H1 (cell line): ENCODE results near the gene FAM81A. TPM values are rescaled to one million over a fixed set of nuclear protein-coding genes. Genes with fewer than 3 reads are reported as not detected.

Source experiments
- CTCF ChIA-PET: fragments of 300-600 bp; sonication (Branson Sonifier 250); formaldehyde crosslinking; loops from one replicate; lab custom pipeline; 2021; ENCODE audit not compliant: partially characterized antibody; lab: Charles Lee
- POLR2A ChIA-PET: fragments of 300-600 bp; sonication (Branson Sonifier 250); formaldehyde crosslinking; loops from one replicate; lab custom pipeline; 2021; ENCODE audit warnings: inconsistent platforms; ENCODE audit not compliant: partially characterized antibody; lab: Charles Lee
- DNase-seq, 2 experiments: peaks; one replicate each; pipeline versions ENCODE4 v3.0.0 to v3.0.0-alpha.2; 2010 to 2022; ENCODE audit warnings: low spot score in 2 of 2, low read depth in 1 of 2, mixed read lengths in 1 of 2
- FAIRE-seq: peaks from 2 replicates; lab custom pipeline; 2011; peaks lifted over from hg19 to GRCh38; lab: Jason Lieb, UNC
- H2AFZ ChIP-seq: 2 replicates; pipeline ENCODE4 v1.8.1; 2012; ENCODE audit warnings: low read length, inconsistent platforms
- H2AK5ac ChIP-seq: 2 replicates; pipeline ENCODE4 v1.6.1; 2013; ENCODE audit warnings: low read depth, low read length
- H2BK120ac ChIP-seq: replicated peaks from 2 replicates; pipeline ENCODE3; 2013; ENCODE audit warnings: low read depth, low read length, inconsistent platforms
- H2BK12ac ChIP-seq: 2 replicates; pipeline ENCODE4 v1.6.1; 2013; ENCODE audit warnings: low read depth, low read length
- H2BK15ac ChIP-seq: 2 replicates; pipeline ENCODE4 v1.6.1; 2013; ENCODE audit warnings: low read length
- H2BK20ac ChIP-seq: 2 replicates; pipeline ENCODE4 v1.6.1; 2013; ENCODE audit warnings: low read length
- H2BK5ac ChIP-seq: 2 replicates; pipeline ENCODE4 v1.6.1; 2013; ENCODE audit warnings: low read depth, low read length
- H3K14ac ChIP-seq: 2 replicates; pipeline ENCODE4 v1.6.1; 2013; ENCODE audit warnings: inconsistent platforms; ENCODE audit not compliant: insufficient read length
- H3K18ac ChIP-seq: 2 replicates; pipeline ENCODE4 v1.6.1; 2013; ENCODE audit warnings: low read length; ENCODE audit errors: extremely low read depth
- H3K23ac ChIP-seq: 2 replicates; pipeline ENCODE4 v1.6.1; 2013; ENCODE audit warnings: inconsistent platforms; ENCODE audit not compliant: insufficient read length
- H3K23me2 ChIP-seq: 2 replicates; pipeline ENCODE4 v1.6.1; 2013; ENCODE audit warnings: low read depth, low read length
- H3K27ac ChIP-seq: 2 replicates; pipeline ENCODE4 v1.6.1; 2011; ENCODE audit warnings: low read depth, low read length, inconsistent platforms
- H3K27me3 ChIP-seq, 4 experiments: replicated peaks in 1 of 4; 1 replicate in 1 of 4; 2 replicates in 3 of 4; pipeline versions ENCODE4 v1.6.1 to v1.8.1; 2011 to 2013; ENCODE audit warnings: low read length in 3 of 4, mild to moderate bottlenecking in 3 of 4, inconsistent platforms in 2 of 4, mixed read lengths in 2 of 4, moderate library complexity in 1 of 4; ENCODE audit not compliant: control insufficient read depth in 3 of 4, insufficient read depth in 3 of 4; ENCODE audit errors: extremely low read depth in 1 of 4
- H3K36me3 ChIP-seq, 4 experiments: 2 replicates each; pipeline versions ENCODE4 v1.6.1 to v1.8.1; 2011 to 2013; ENCODE audit warnings: mild to moderate bottlenecking in 4 of 4, low read length in 3 of 4, moderate library complexity in 2 of 4, control low read depth in 1 of 4, inconsistent platforms in 1 of 4; ENCODE audit not compliant: insufficient read depth in 4 of 4, control insufficient read depth in 2 of 4
- H3K4ac ChIP-seq: replicated peaks from 2 replicates; pipeline ENCODE3; 2013; ENCODE audit warnings: low read length, low read depth, mixed read lengths, inconsistent platforms; ENCODE audit not compliant: insufficient read length
- H3K4me1 ChIP-seq, 4 experiments: replicated peaks in 1 of 4; 1 replicate in 1 of 4; 2 replicates in 3 of 4; pipeline versions ENCODE4 v1.6.1 to v1.8.1; 2011 to 2013; ENCODE audit warnings: low read length in 3 of 4, inconsistent platforms in 2 of 4, mixed read lengths in 1 of 4; ENCODE audit not compliant: insufficient read depth in 4 of 4, control insufficient read depth in 3 of 4
- H3K4me2 ChIP-seq, 2 experiments: 2 replicates each; pipeline versions ENCODE4 v1.6.1 to v1.8.1; 2011 to 2013; ENCODE audit warnings: low read depth in 2 of 2, low read length in 2 of 2, control low read depth in 1 of 2, inconsistent platforms in 1 of 2, mild to moderate bottlenecking in 1 of 2; ENCODE audit not compliant: insufficient read depth in 1 of 2
- H3K4me3 ChIP-seq, 4 experiments: fragments of 200-600, 300-600 bp in 1 of 4; sonication (generic), shearing (Covaris generic), sonication (Bioruptor Twin) in 1 of 4; 2 replicates each; pipeline versions ENCODE4 v1.5.1 to v1.8.1; 2011 to 2016; ENCODE audit warnings: low read length in 4 of 4, low read depth in 3 of 4, control low read depth in 2 of 4, inconsistent platforms in 2 of 4, mild to moderate bottlenecking in 2 of 4, mixed read lengths in 1 of 4, moderate library complexity in 1 of 4; ENCODE audit not compliant: insufficient read depth in 2 of 4; ENCODE audit errors: extremely low read depth in 1 of 4
- H3K56ac ChIP-seq: replicated peaks from 2 replicates; pipeline ENCODE3; 2013; ENCODE audit warnings: low read depth, mild to moderate bottlenecking, mixed read lengths, low read length, inconsistent platforms; ENCODE audit not compliant: insufficient read length
- H3K79me1 ChIP-seq: 2 replicates; pipeline ENCODE4 v1.6.1; 2013; ENCODE audit warnings: low read depth, low read length, control low read depth
- H3K79me2 ChIP-seq, 2 experiments: 2 replicates each; pipeline versions ENCODE4 v1.6.1 to v1.8.1; 2012 to 2013; ENCODE audit warnings: low read length in 2 of 2, mild to moderate bottlenecking in 2 of 2, inconsistent platforms in 1 of 2; ENCODE audit not compliant: insufficient read depth in 2 of 2, control insufficient read depth in 1 of 2
- H3K9ac ChIP-seq, 4 experiments: replicated peaks in 1 of 4; 1 replicate in 1 of 4; 2 replicates in 3 of 4; pipeline versions ENCODE4 v1.6.1 to v1.8.1; 2011 to 2013; ENCODE audit warnings: low read depth in 3 of 4, low read length in 3 of 4, control low read depth in 2 of 4, mild to moderate bottlenecking in 2 of 4, moderate library complexity in 2 of 4, inconsistent platforms in 1 of 4; ENCODE audit errors: extremely low read depth in 1 of 4
- H3K9me3 ChIP-seq, 2 experiments: 2 replicates each; pipeline versions ENCODE4 v1.6.1 to v1.8.1; 2012 to 2013; ENCODE audit warnings: mild to moderate bottlenecking in 2 of 2, moderate library complexity in 2 of 2, control low read depth in 1 of 2, inconsistent platforms in 1 of 2, low read depth in 1 of 2, low read length in 1 of 2, mixed read lengths in 1 of 2; ENCODE audit not compliant: insufficient read depth in 2 of 2
- H4K20me1 ChIP-seq, 2 experiments: replicated peaks in 1 of 2; 2 replicates each; pipeline versions ENCODE3 to v1.8.1; 2011 to 2013; ENCODE audit warnings: inconsistent platforms in 2 of 2, low read length in 2 of 2, mild to moderate bottlenecking in 1 of 2; ENCODE audit not compliant: insufficient read depth in 2 of 2, control insufficient read depth in 1 of 2
- H4K5ac ChIP-seq: 2 replicates; pipeline ENCODE4 v1.6.1; 2013; ENCODE audit warnings: low read length, low read depth, mixed read lengths, inconsistent platforms; ENCODE audit not compliant: insufficient read length
- H4K8ac ChIP-seq: 2 replicates; pipeline ENCODE4 v1.8.0; 2013; ENCODE audit warnings: mild to moderate bottlenecking, moderate library complexity, low read length, inconsistent platforms; ENCODE audit not compliant: insufficient read depth; ENCODE audit errors: extremely low read depth
- H4K91ac ChIP-seq: replicated peaks from 2 replicates; pipeline ENCODE3; 2013; ENCODE audit warnings: low read length, mixed read lengths, inconsistent platforms; ENCODE audit not compliant: insufficient read length
- CBX8 ChIP-seq: fragments of 300-800, 300-1000 bp; sonication (generic); IDR thresholded peaks from 2 replicates; pipeline ENCODE4 v1.7.1; 2016; ENCODE audit warnings: low read depth, low read length, borderline replicate concordance
- CTBP2 ChIP-seq: IDR thresholded peaks from 2 replicates; pipeline ENCODE4 v1.7.0; 2011; ENCODE audit warnings: borderline replicate concordance, mild to moderate bottlenecking, moderate library complexity, mixed read lengths, low read length; ENCODE audit not compliant: insufficient read depth, insufficient read length
- GABPA ChIP-seq: IDR thresholded peaks from 2 replicates; pipeline ENCODE4 v1.6.1; 2011; ENCODE audit warnings: mild to moderate bottlenecking, low read length, moderate library complexity, borderline replicate concordance; ENCODE audit not compliant: insufficient read depth
- HDAC2 ChIP-seq, 2 experiments: fragments of 300-600 bp in 1 of 2; sonication (generic) in 1 of 2; IDR thresholded peaks; 2 replicates each; pipeline ENCODE4 v1.6.1; 2011 to 2012; ENCODE audit warnings: low read depth in 2 of 2, low read length in 2 of 2, mild to moderate bottlenecking in 2 of 2, moderate library complexity in 2 of 2, borderline replicate concordance in 1 of 2, inconsistent platforms in 1 of 2
- KDM5A ChIP-seq: fragments of 200-600 bp; IDR thresholded peaks from 2 replicates; pipeline ENCODE4 v1.7.1; 2012; ENCODE audit warnings: mild to moderate bottlenecking, low read length, inconsistent platforms, mixed read lengths
- SAP30 ChIP-seq: fragments of 300-600 bp; sonication (generic); IDR thresholded peaks from 2 replicates; pipeline ENCODE4 v1.7.1; 2012; ENCODE audit warnings: low read length, moderate library complexity, mild to moderate bottlenecking, inconsistent platforms; ENCODE audit not compliant: insufficient read depth, insufficient replicate concordance
- SP1 ChIP-seq: IDR thresholded peaks from 2 replicates; pipeline ENCODE4 v1.6.1; 2011; ENCODE audit warnings: low read depth, low read length
- WGBS, 2 experiments: shearing (Covaris generic) in 1 of 2; methylation state at CpG; one replicate each; pipeline versions ENCODE4 v1.1.6 to v1.1.7; 2013 to 2015; ENCODE audit warnings: low lambda C conversion rate in 2 of 2, mixed read lengths in 2 of 2, inconsistent platforms in 1 of 2, low coverage in 1 of 2, missing lambda C conversion rate in 1 of 2; ENCODE audit not compliant: insufficient replicate concordance in 2 of 2, insufficient coverage in 1 of 2, insufficient read length in 1 of 2; ENCODE audit errors: extremely low coverage in 1 of 2, missing lambda C conversion rate in 1 of 2; 5-methylcytosine and 5-hydroxymethylcytosine counted together
- polyA plus RNA-seq, 7 experiments: library from polyadenylated mRNA; depleted of rRNA in 3 of 7; stranded (reverse) in 5 of 7; unstranded in 2 of 7; fragments of >200 nt in 5 of 7; fragments of 200-250 nt in 2 of 7; gene quantifications; 1 replicate in 5 of 7; 2 replicates in 1 of 7; 4 replicates in 1 of 7; pipeline versions ENCODE4 v1.2.1 to v1.2.3, GENCODE V29; 2011 to 2013; ENCODE audit warnings: missing spikeins in 2 of 7, mixed read lengths in 2 of 7
- total RNA-seq: library from RNA; stranded (reverse); fragmentation: NEBNext Ultra II Directional; extraction: Animal tissue kit (Norgen Biotek cat#: 25700); gene quantifications from 2 replicates; pipeline ENCODE4 v1.2.1, GENCODE V29; 2021
- TF ChIP-seq, protein P1 (sequence below): IDR thresholded peaks from 2 replicates; pipeline ENCODE4 v1.6.1; 2012; ENCODE audit warnings: inconsistent platforms
- TF ChIP-seq, protein P2 (sequence below), 3 experiments: IDR thresholded peaks; 1 replicate in 2 of 3; 2 replicates in 1 of 3; pipeline versions ENCODE4 v1.5.1 to v1.6.1; 2011; ENCODE audit warnings: low read length in 3 of 3, mild to moderate bottlenecking in 3 of 3, inconsistent platforms in 2 of 3, low read depth in 1 of 3, moderate library complexity in 1 of 3; ENCODE audit not compliant: insufficient read depth in 1 of 3; ENCODE audit errors: control extremely low read depth in 1 of 3

The FAM81A gene
- total and polyA plus RNA-seq, 2 of the 8 experiments (the other 6 are each of a cell fraction or from before 2014, with no cell fraction given), result 0.56 to 3.0 TPM

DNA sequence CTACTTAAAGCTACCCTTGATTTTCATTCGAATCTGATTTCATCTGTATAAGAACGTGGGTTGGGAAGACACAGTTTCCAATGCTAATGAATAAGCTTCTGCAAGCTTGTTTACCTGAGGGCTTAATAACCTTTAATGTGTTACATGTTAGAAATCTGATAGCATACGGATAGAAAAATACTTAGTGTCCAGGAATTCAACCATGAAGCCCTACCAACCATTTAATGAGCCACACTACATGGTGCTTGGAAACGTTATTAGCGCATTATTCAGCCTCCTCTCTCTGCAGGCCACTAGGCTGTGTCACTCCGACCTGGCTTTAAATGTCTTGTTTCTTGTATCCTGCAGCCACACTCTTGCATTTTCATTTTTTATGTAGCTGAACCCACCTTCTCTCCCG lies 1.6 kb downstream of the FAM81A start:
- Histone ChIP-seq H2BK12ac (no peak overlapping the region), H3K79me2 (no peaks in the 10 kb centered on the region), H3K14ac (no peak overlapping the region), H4K8ac (no peak overlapping the region), H3K79me1 (no peaks in the 10 kb centered on the region), H3K9ac (no peak overlapping the region), H2BK20ac (no peak overlapping the region), H3K23me2 (peaks cover 13% of the 10 kb centered on the region; the same call in 1 of the 2 replicates), H2AFZ (no peak overlapping the region), H2BK120ac (no peak overlapping the region), H4K5ac (no peak overlapping the region), H3K18ac (no peak overlapping the region), H2BK15ac (no peak overlapping the region), H3K23ac (no peak overlapping the region), H3K4me2 (no peak overlapping the region; a peak in 1 of 4 replicates), H3K4ac (no peak overlapping the region), H2AK5ac (no peak overlapping the region), H3K4me1 (peaks cover 0 to 4% (median 3%) of the 10 kb centered on the region in 4 experiments; a peak in 4 of 7 replicates), H3K4me3 (no peak overlapping the region), H3K27me3 (peaks cover 17 to 47% (median 40%) of the 10 kb centered on the region in 4 experiments), H3K27ac (no peak overlapping the region), H3K9me3 (no peaks in the 10 kb centered on the region), H2BK5ac (no peak overlapping the region), H4K91ac (no peak overlapping the region), H3K36me3 (no peaks in the 10 kb centered on the region), H4K20me1 (no peaks in the 10 kb centered on the region), H3K56ac (no peak overlapping the region)
- FAIRE-seq (no peak), DNase-seq (no peak)
- WGBS, 2 experiments, result 71% methylated on average over 7 of the region's 7 CpGs; no CpG with 5 or more reads in 1 of the 2 experiments
- ChIA-PET CTCF (interaction anchor here (2.3 to 3.3 kb wide), 4 partner anchors 26 to 192 kb away, joined by 6 to 12 read pairs (median 8); no protein-coding TSS in a partner anchor), POLR2A (interaction anchor here (0.6 kb wide), 1 partner anchor 11 kb away, joined by 3 read pairs; no protein-coding TSS in a partner anchor)
- no peak for TF ChIP-seq SAP30
- TF ChIP-seq CTBP2, result no peak
- TF ChIP-seq SP1, result no peak
- no peak for TF ChIP-seq KDM5A
- TF ChIP-seq, protein P1, sequence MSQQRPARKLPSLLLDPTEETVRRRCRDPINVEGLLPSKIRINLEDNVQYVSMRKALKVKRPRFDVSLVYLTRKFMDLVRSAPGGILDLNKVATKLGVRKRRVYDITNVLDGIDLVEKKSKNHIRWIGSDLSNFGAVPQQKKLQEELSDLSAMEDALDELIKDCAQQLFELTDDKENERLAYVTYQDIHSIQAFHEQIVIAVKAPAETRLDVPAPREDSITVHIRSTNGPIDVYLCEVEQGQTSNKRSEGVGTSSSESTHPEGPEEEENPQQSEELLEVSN, result no peak
- TF ChIP-seq HDAC2 (IDR thresholded peaks at IDR 0.05; ENCODE audit: borderline replicate concordance in 1 of 2, low read depth in 2 of 2, low read length in 2 of 2), result no peak
- TF ChIP-seq, protein P2, sequence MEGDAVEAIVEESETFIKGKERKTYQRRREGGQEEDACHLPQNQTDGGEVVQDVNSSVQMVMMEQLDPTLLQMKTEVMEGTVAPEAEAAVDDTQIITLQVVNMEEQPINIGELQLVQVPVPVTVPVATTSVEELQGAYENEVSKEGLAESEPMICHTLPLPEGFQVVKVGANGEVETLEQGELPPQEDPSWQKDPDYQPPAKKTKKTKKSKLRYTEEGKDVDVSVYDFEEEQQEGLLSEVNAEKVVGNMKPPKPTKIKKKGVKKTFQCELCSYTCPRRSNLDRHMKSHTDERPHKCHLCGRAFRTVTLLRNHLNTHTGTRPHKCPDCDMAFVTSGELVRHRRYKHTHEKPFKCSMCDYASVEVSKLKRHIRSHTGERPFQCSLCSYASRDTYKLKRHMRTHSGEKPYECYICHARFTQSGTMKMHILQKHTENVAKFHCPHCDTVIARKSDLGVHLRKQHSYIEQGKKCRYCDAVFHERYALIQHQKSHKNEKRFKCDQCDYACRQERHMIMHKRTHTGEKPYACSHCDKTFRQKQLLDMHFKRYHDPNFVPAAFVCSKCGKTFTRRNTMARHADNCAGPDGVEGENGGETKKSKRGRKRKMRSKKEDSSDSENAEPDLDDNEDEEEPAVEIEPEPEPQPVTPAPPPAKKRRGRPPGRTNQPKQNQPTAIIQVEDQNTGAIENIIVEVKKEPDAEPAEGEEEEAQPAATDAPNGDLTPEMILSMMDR (IDR thresholded peaks at IDR 0.05; ENCODE audit: control extremely low read depth in 1 of 3, insufficient read depth in 1 of 3, low read depth in 1 of 3, low read length in 3 of 3), result no peak
- TF ChIP-seq CBX8, result no peak
- no peak for TF ChIP-seq GABPA
